Measurements from ENCODE around the gene HMCN2.
A peak's percentile ranks its signal among the peaks of the same experiment; 100 is the strongest.

The HMCN2 gene

DNA sequence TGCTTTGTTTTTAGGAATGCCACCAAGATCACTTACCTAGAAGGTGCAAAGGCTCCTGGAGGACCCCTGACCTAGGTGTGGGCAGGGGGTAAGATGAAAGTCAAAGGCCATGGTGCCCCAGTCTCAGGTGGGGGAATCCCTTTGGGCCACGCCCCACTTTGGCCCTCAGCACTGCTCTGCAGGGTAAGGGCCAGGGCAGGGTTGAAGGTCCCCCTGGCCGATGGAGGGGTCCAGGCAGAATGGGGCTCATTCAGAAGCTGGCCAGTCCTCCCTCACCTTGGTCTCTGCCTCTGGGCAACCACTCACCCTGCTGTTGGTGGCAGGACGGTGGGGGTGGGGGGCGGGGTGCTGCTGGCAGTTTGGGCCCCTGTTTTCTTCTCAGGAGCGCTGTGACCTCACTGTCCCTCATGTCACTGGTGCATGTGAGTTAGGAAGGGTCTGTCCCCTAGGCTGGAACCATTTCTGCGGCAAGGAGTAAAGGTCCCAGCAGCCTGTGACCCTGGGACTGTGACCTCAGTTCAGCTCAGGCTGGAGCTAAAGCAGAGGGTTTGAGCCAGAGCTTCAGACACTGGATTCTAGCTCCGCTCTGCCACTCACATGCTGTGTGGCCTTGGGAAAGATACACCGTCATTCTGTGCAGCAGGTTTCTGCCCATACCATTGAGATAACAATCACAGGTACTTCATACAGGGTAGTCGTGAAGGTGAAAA, 177.3 kb downstream of the HMCN2 start:
- Histone ChIP-seq H3K27me3 (ENCODE audit: control insufficient read depth in 2 of 2, insufficient read depth in 2 of 2, low read length in 2 of 2) (no peaks in the 10 kb centered on the region), H3K9me3 (ENCODE audit: control insufficient read depth in 2 of 2, low read length in 2 of 2) (peaks cover 0 to 2% of the 10 kb centered on the region in 2 donors), H3K9ac (ENCODE audit: low read depth in 1 of 2, low read length in 2 of 2) (no peak overlapping the region), H3K4me3 (ENCODE audit: low read length in 2 of 2) (no peak overlapping the region), H3K4me1 (ENCODE audit: control insufficient read depth in 2 of 2, insufficient read depth in 2 of 2, low read length in 2 of 2) (peaks cover 15 to 24% of the 10 kb centered on the region in 2 donors), H3K36me3 (ENCODE audit: control insufficient read depth in 2 of 2, insufficient read depth in 2 of 2, low read length in 2 of 2) (no peaks in the 10 kb centered on the region), H3K27ac (ENCODE audit: low read depth in 2 of 2, low read length in 2 of 2) (no peak overlapping the region)

DNA sequence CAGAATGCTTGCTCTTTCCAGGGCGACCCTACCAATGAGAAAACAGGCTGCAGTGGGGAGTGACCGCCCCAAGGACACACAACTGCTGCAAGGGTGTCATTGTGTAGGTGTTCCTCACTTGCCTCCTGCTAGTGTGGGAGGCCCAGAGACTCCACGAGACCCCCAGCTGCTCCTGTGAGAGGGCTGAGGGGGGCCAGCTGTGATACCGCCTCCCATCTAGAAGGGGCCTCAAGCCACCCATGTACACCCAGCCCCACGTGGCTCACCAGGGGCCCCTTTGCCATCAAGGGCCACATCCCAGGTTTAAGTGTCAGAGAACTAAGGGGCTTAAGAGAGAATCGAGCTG, 177.9 kb downstream of the HMCN2 start:
- Histone ChIP-seq H3K27me3 (ENCODE audit: control insufficient read depth in 2 of 2, insufficient read depth in 2 of 2, low read length in 2 of 2) (no peaks in the 10 kb centered on the region), H3K9me3 (ENCODE audit: control insufficient read depth in 2 of 2, low read length in 2 of 2) (peaks cover 0 to 2% of the 10 kb centered on the region in 2 donors), H3K4me3 (ENCODE audit: low read length in 2 of 2) (no peak overlapping the region), H3K36me3 (ENCODE audit: control insufficient read depth in 2 of 2, insufficient read depth in 2 of 2, low read length in 2 of 2) (no peaks in the 10 kb centered on the region), H3K4me1 (ENCODE audit: control insufficient read depth in 2 of 2, insufficient read depth in 2 of 2, low read length in 2 of 2) (peaks cover 15 to 24% of the 10 kb centered on the region in 2 donors), H3K27ac (ENCODE audit: low read depth in 2 of 2, low read length in 2 of 2) (no peak overlapping the region), H3K9ac (ENCODE audit: low read depth in 1 of 2, low read length in 2 of 2) (no peak overlapping the region)

DNA sequence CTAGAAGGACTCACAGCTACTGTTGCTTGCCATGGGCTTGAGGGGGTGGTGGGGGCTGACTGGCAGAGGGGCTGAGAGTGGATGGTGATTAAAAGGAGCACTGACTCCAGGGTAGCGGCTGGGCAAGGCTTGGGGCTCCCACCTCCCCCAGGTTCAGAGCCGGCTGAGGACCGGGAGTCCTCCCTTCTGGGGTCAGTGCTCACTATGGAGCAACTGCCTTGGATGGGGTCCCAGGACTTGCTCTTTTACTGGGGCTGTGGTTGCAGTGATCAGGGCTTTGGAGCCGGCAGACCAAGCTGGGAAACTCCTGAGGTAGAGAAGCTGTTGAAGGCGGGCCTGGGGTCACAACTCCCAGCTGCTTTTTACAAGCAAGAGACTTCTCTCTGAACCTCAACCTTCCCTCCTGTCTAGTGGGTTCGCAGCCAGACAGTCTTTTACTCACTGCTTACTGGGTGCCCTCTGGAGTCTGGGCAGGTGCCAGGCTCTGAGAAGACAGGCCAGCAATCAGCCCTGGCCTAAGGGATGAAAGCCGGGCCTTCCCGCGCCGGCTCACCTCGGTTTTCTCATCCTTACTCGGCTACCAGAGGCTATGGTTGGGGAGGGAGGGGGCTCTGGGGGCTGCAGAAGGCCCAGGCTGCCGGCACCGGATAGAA, 178.4 kb downstream of the HMCN2 start:
- peak overlapping the region in 1 of 2 donors; percentile 13 for H3K4me3 ChIP-seq (ENCODE audit: low read length in 2 of 2)
- peaks cover 0 to 2% of the 10 kb centered on the region in 2 donors for H3K9me3 ChIP-seq (ENCODE audit: control insufficient read depth in 2 of 2, low read length in 2 of 2)
- H3K9ac ChIP-seq (ENCODE audit: low read depth in 1 of 2, low read length in 2 of 2) = peak overlapping the region in 1 of 2 donors; percentile 25
- H3K4me1 ChIP-seq (ENCODE audit: control insufficient read depth in 2 of 2, insufficient read depth in 2 of 2, low read length in 2 of 2) = peaks cover 15 to 24% of the 10 kb centered on the region in 2 donors
- no peaks in the 10 kb centered on the region for H3K36me3 ChIP-seq (ENCODE audit: control insufficient read depth in 2 of 2, insufficient read depth in 2 of 2, low read length in 2 of 2)
- H3K27me3 ChIP-seq (ENCODE audit: control insufficient read depth in 2 of 2, insufficient read depth in 2 of 2, low read length in 2 of 2) = no peaks in the 10 kb centered on the region
- peak overlapping the region in 1 of 2 donors; percentile 9 for H3K27ac ChIP-seq (ENCODE audit: low read depth in 2 of 2, low read length in 2 of 2)

DNA sequence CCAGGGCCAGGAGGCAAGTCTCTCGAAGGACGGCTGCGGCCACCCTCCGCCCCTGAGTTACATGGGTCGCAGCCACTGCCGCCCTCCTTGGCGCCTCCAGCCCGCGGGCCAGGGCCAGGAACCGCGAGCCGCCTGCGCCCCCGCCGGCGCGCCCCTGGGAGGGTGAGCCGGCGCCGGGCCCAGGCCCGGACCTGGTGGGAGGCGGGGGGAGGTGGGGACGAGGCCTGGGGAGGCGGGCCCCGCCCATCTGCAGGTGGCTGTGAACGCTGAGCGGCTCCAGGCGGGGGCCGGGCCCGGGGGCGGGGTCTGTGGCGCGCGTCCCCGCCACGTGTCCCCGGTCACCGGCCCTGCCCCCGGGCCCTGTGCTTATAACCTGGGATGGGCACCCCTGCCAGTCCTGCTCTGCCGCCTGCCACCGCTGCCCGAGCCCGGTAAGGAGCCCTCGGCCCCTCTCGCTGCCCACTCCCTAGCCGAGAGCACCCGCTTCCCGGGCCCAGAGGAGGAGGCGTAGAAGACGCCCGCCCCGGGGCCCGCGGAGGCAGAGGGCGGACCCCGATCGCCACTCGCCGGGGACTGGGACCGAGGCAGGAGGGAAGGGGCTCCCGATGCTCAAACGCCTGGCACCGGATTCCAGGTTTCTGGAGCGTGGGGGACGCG, 179.1 kb downstream of the HMCN2 start, which contains the start of gene ASS1:
ASS1 (plus strand) TSS at position 397 of the 657 bp plus-strand sequence. CDS start 7,268 bp downstream, outside the sequence.
- H3K4me1 ChIP-seq (ENCODE audit: control insufficient read depth in 2 of 2, insufficient read depth in 2 of 2, low read length in 2 of 2) = peaks cover 15 to 24% of the 10 kb centered on the region in 2 donors
- H3K4me3 ChIP-seq (ENCODE audit: low read length in 2 of 2) = peak within 1 kb of the TSS; percentile 69 to 77
- H3K27ac ChIP-seq (ENCODE audit: low read depth in 2 of 2, low read length in 2 of 2) = peak within 1 kb of the TSS; percentile 69 to 70
- no peaks in the 10 kb centered on the region for H3K36me3 ChIP-seq (ENCODE audit: control insufficient read depth in 2 of 2, insufficient read depth in 2 of 2, low read length in 2 of 2)
- peaks cover 0 to 2% of the 10 kb centered on the region in 2 donors for H3K9me3 ChIP-seq (ENCODE audit: control insufficient read depth in 2 of 2, low read length in 2 of 2)
- H3K9ac ChIP-seq (ENCODE audit: low read depth in 1 of 2, low read length in 2 of 2) = peak within 1 kb of the TSS; percentile 72 to 83
- H3K27me3 ChIP-seq (ENCODE audit: control insufficient read depth in 2 of 2, insufficient read depth in 2 of 2, low read length in 2 of 2) = no peaks in the 10 kb centered on the region

DNA sequence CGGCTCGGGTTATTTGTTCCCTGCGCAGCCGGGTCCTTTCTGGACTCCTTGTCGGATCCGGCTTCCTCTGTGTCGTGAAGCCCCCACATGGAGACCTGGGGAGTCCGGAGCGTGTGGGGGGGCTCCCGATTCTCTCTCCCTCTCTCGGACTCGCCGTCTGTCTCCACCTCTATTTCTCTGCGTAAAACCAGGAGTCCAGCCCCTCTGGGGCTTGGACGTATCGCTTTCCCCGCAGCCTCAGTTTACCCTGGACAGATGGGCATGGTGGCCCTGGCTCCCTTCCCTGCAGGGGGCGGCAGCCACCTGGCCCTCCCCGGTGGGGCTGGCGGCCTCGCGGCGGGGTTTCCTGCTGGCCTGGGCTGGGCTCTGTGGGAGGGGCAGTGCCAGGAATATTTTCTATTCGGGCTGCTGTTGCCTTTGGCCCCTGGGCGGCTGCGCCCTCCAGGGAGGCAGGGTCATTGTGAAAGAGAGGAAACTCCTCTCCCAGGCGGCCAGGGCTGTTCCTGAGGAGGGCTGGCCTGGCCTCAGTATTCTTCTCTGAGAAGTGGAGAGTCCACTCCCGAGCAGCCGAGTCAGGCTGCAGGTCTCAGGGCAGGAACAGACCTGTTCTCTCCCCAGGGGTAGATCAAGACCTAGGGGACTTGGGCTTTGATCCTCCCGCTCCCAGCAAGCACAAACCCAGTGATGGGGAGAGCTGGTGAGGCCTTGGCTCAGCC, 179.9 kb downstream of the HMCN2 start:
- peak overlapping the region; percentile 69 to 70 for H3K27ac ChIP-seq (ENCODE audit: low read depth in 2 of 2, low read length in 2 of 2)
- no peaks in the 10 kb centered on the region for H3K27me3 ChIP-seq (ENCODE audit: control insufficient read depth in 2 of 2, insufficient read depth in 2 of 2, low read length in 2 of 2)
- H3K9ac ChIP-seq (ENCODE audit: low read depth in 1 of 2, low read length in 2 of 2) = peak overlapping the region; percentile 72 to 83

DNA sequence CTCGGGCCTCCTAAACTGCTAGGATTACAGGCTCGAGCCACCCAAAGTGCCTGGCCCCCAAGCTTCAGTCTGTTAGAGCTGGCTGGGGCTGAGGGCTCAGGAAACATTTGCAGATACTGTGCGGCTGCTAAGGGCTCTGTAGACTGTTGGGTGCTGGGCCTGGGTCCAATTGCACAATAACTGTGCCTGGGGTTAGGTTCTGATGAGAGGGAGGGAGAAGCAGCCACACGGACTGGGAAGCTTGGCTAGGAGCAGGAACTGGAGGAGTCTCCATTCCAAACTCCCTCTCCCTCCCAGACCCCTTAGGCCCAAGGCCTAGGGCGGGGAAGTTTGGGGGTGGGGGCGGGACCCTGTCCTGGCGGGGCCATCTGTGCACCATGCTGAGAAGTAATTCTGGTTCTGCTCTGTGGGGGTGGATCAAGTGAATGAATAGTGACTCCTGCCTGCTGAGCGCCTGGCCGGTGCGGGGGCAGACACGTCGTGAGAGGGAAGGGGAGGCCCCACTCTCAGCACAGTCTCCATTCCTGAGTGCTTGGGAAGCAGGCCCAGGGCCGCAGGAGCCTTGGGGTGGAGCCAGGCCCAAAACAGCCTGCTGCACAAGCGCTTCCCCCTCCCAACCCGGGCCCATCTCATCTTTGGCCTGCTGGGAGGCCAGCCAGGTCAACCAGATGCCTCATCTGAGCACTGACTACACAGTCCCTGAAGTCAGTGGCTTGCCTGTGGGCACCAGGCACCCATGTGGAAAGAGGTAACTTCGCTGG, 180.7 kb downstream of the HMCN2 start:
- peak overlapping the region; percentile 69 to 77 for H3K4me3 ChIP-seq (ENCODE audit: low read length in 2 of 2)
- H3K27ac ChIP-seq (ENCODE audit: low read depth in 2 of 2, low read length in 2 of 2) = peak overlapping the region in 1 of 2 donors; percentile 70
- peak overlapping the region in 1 of 2 donors; percentile 83 for H3K9ac ChIP-seq (ENCODE audit: low read depth in 1 of 2, low read length in 2 of 2)
- H3K36me3 ChIP-seq (ENCODE audit: control insufficient read depth in 2 of 2, insufficient read depth in 2 of 2, low read length in 2 of 2) = no peaks in the 10 kb centered on the region
- no peaks in the 10 kb centered on the region for H3K27me3 ChIP-seq (ENCODE audit: control insufficient read depth in 2 of 2, insufficient read depth in 2 of 2, low read length in 2 of 2)
- peaks cover 0 to 1% of the 10 kb centered on the region in 2 donors for H3K9me3 ChIP-seq (ENCODE audit: control insufficient read depth in 2 of 2, low read length in 2 of 2)
- peaks cover 28 to 36% of the 10 kb centered on the region in 2 donors for H3K4me1 ChIP-seq (ENCODE audit: control insufficient read depth in 2 of 2, insufficient read depth in 2 of 2, low read length in 2 of 2)

More for the DNA sequence above, 179.9 kb downstream of the HMCN2 start:
- peak overlapping the region; percentile 69 to 77 for H3K4me3 ChIP-seq (ENCODE audit: low read length in 2 of 2)
- no peaks in the 10 kb centered on the region for H3K36me3 ChIP-seq (ENCODE audit: control insufficient read depth in 2 of 2, insufficient read depth in 2 of 2, low read length in 2 of 2)
- H3K4me1 ChIP-seq (ENCODE audit: control insufficient read depth in 2 of 2, insufficient read depth in 2 of 2, low read length in 2 of 2) = peaks cover 21 to 27% of the 10 kb centered on the region in 2 donors
- peaks cover 0 to 2% of the 10 kb centered on the region in 2 donors for H3K9me3 ChIP-seq (ENCODE audit: control insufficient read depth in 2 of 2, low read length in 2 of 2)

DNA sequence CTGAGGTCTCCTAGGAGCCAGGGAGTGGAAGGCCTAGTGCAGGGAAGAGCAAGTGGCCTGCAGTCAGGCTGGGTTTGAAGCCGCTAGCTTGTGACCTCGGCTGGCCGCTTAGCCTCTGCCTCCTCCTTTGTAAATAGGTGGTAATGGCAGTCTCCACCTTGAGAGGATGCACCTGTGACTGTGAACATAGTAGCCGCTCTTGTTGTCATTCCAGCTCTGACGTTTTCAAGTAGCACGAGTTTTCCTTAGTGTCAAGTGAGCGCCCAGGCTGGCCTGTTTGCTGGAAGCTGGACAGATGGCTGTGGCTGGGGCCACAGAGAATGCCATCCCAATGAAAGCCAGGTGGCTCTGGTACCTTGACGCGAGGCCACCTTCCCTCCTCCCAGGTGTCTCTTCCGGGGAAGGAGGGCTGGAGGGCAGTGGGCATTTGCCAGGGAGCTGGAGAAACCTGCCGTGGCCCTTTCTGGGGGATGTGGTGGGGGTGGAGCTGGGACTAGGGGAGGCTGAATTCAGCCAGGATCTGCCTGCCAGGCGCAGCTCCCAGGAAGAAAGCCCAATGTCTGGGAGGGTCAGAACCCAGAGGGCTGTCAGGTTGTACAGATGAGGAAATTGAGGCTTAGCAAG, 181.7 kb downstream of the HMCN2 start:
- Histone ChIP-seq H3K4me3 (ENCODE audit: low read length in 2 of 2) (no peak overlapping the region), H3K27me3 (ENCODE audit: control insufficient read depth in 2 of 2, insufficient read depth in 2 of 2, low read length in 2 of 2) (no peaks in the 10 kb centered on the region), H3K27ac (ENCODE audit: low read depth in 2 of 2, low read length in 2 of 2) (no peak overlapping the region), H3K9ac (ENCODE audit: low read depth in 1 of 2, low read length in 2 of 2) (no peak overlapping the region), H3K9me3 (ENCODE audit: control insufficient read depth in 2 of 2, low read length in 2 of 2) (no peaks in the 10 kb centered on the region), H3K36me3 (ENCODE audit: control insufficient read depth in 2 of 2, insufficient read depth in 2 of 2, low read length in 2 of 2) (no peaks in the 10 kb centered on the region), H3K4me1 (ENCODE audit: control insufficient read depth in 2 of 2, insufficient read depth in 2 of 2, low read length in 2 of 2) (peaks cover 38 to 42% of the 10 kb centered on the region in 2 donors)

DNA sequence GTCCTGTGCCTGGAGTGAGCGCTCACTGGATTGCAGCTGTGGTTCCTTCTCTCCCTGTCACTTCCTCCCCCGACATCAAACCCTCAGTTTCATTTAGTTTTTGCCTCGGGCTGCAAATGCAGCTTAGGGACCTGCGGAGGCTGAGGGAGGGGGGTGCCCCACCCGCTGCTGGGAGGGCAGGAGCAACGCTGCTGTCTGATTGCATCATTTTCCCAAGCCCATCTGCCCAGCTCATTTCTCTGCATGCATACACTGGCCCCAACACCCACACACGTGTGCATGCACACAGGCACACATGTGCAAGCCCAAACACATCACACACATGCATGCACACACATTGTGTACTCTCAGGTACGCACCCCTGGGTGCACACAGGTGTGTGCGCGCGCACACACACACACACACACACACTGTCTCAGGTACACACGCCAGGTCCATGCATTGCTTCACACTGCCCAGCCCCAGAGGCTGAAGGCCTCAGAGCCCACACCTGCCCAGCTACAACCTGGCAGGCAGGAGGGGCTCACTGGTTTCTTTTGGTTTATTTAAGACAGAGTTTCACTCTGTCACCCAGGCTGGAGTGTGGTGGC, 182.6 kb downstream of the HMCN2 start:
- Histone ChIP-seq H3K27me3 (ENCODE audit: control insufficient read depth in 2 of 2, insufficient read depth in 2 of 2, low read length in 2 of 2) (no peaks in the 10 kb centered on the region), H3K36me3 (ENCODE audit: control insufficient read depth in 2 of 2, insufficient read depth in 2 of 2, low read length in 2 of 2) (no peaks in the 10 kb centered on the region), H3K9ac (ENCODE audit: low read depth in 1 of 2, low read length in 2 of 2) (no peak overlapping the region), H3K27ac (ENCODE audit: low read depth in 2 of 2, low read length in 2 of 2) (no peak overlapping the region), H3K4me1 (ENCODE audit: control insufficient read depth in 2 of 2, insufficient read depth in 2 of 2, low read length in 2 of 2) (peaks cover 38 to 42% of the 10 kb centered on the region in 2 donors), H3K9me3 (ENCODE audit: control insufficient read depth in 2 of 2, low read length in 2 of 2) (no peaks in the 10 kb centered on the region), H3K4me3 (ENCODE audit: low read length in 2 of 2) (no peak overlapping the region)

Data from mucosa of rectum (tissue), 2 donors.